ENCODE results near the gene ALDH8A1.
"Not testable (repeated sequence)": the region's sequence is repeated elsewhere in the genome, so short reads cannot be mapped to it uniquely, and the experiment has no call there.

Gene ALDH8A1

DNA sequence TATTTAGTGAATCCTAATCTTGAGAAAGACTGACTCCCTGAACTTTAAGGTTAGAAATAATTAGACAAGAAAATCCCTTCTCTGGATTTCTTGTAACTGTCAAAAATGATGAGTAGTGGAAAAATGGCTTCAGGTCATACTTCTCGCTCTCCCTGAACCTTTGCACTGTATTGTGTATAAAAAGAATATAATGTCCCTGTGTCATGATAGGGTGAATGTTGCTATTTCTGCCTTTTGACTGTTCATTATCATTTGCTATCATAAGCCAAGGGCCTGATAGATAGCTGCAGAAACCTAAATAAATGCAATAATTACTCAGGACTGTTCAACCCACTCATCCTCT is 39.3 kb downstream of the ALDH8A1 start:
- H3K27me3 ChIP-seq (ENCODE audit: insufficient read depth, poor library complexity, severe bottlenecking) = no peaks in the 10 kb centered on the region
- peak overlapping the region; percentile 98 for H3K27ac ChIP-seq (ENCODE audit: poor library complexity, severe bottlenecking)
- no peak for ATAC-seq (ENCODE audit: low read depth)
- H3K9me3 ChIP-seq (ENCODE audit: severe bottlenecking) = peaks cover 2% of the 10 kb centered on the region
- TF ChIP-seq, protein P1, sequence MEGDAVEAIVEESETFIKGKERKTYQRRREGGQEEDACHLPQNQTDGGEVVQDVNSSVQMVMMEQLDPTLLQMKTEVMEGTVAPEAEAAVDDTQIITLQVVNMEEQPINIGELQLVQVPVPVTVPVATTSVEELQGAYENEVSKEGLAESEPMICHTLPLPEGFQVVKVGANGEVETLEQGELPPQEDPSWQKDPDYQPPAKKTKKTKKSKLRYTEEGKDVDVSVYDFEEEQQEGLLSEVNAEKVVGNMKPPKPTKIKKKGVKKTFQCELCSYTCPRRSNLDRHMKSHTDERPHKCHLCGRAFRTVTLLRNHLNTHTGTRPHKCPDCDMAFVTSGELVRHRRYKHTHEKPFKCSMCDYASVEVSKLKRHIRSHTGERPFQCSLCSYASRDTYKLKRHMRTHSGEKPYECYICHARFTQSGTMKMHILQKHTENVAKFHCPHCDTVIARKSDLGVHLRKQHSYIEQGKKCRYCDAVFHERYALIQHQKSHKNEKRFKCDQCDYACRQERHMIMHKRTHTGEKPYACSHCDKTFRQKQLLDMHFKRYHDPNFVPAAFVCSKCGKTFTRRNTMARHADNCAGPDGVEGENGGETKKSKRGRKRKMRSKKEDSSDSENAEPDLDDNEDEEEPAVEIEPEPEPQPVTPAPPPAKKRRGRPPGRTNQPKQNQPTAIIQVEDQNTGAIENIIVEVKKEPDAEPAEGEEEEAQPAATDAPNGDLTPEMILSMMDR (IDR thresholded peaks at IDR 0.05; ENCODE audit: poor library complexity, severe bottlenecking) = no peak
- H3K36me3 ChIP-seq (ENCODE audit: low read depth) = no peaks in the 10 kb centered on the region
- no peak overlapping the region for H3K4me3 ChIP-seq (ENCODE audit: severe bottlenecking)
- DNase-seq (ENCODE audit: low spot score) = no peak
- peaks cover 40% of the 10 kb centered on the region for H3K4me1 ChIP-seq (ENCODE audit: insufficient read depth, poor library complexity, severe bottlenecking)

DNA sequence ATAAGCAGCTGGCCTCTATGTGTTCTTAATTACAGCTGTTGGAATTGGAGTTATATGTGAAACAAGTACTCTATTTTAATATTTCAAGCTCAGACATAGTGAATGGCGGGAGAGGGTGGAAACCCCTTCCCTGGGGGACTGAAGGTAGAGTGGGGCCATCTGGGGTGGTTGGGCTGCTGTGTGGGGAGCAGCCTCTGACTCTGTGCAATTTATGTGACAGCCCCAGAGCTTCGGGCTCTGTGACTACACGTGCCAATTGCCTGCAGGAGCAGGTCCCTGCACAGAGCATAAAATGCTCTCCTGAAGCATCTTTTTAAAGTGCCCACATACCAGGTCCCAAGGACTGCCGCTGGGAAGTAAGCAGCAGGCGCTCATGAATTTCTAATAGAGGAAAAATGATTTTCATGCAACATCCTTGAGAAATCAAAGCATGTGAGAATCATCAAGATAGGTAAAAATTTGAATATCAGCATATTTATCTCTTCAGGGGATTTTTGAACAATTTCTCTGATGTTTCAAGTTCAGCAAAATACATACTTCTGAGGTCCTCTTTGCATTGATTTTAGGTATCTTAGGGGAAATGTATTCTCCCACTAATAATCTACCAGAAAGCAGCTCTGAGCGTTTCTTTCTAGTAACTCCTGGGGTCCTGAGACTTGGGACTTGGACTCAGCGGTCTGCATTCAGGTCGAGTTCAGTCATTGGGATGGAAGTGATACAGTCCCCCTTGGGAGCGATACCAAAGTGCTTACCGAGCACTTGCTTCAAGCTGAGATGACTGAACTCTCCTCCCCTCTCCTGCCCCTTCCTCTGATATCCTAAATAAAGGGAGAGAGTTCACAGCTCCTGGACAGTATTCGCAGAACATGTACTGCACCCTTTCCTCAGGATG is 40.0 kb downstream of the ALDH8A1 start:
- Histone ChIP-seq H3K4me1 (ENCODE audit: insufficient read depth, poor library complexity, severe bottlenecking) (peaks cover 40% of the 10 kb centered on the region), H3K4me3 (ENCODE audit: severe bottlenecking) (no peak overlapping the region), H3K36me3 (ENCODE audit: low read depth) (no peaks in the 10 kb centered on the region), H3K9me3 (ENCODE audit: severe bottlenecking) (peaks cover 2% of the 10 kb centered on the region), H3K27ac (ENCODE audit: poor library complexity, severe bottlenecking) (peak overlapping the region; percentile 98), H3K27me3 (ENCODE audit: insufficient read depth, poor library complexity, severe bottlenecking) (no peaks in the 10 kb centered on the region)
- TF ChIP-seq, protein P1 (IDR thresholded peaks at IDR 0.05; ENCODE audit: poor library complexity, severe bottlenecking) = no peak
- ATAC-seq (ENCODE audit: low read depth) = no peak
- no peak for DNase-seq (ENCODE audit: low spot score)

DNA sequence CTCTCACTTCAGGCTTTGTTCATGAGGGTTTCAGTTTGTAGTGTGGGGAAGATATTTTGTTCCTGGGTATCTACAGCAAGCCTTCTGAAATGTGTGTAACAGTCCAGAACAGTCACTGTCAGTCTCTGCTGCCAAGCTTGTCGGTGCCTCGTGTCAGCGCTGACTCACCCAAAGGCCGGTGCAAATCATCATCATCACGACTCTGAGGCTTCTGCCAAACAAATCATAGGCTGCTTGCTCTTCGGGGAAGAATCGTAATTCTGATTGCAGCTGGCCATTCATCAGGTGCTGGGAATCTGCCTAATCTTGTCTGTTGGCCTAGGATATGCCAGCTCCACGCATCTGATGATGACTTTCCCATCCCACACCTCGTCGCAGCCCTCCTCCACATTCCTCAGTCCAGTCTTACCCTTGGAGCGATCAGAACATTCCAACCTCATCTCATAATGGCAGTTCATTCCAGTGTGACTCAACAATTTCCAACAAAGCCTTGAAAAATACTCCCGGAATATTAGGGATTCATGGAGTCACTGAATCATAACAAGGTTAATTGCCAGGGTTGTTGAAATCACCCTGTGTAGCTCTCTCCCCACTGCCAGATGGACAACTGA is 40.9 kb downstream of the ALDH8A1 start:
- no peaks in the 10 kb centered on the region for H3K27me3 ChIP-seq (ENCODE audit: insufficient read depth, poor library complexity, severe bottlenecking)
- H3K36me3 ChIP-seq (ENCODE audit: low read depth) = no peaks in the 10 kb centered on the region
- ATAC-seq (ENCODE audit: low read depth) (peak; percentile 90), DNase-seq (ENCODE audit: low spot score) (peak; percentile 96)
- peak overlapping the region; percentile 98 for H3K27ac ChIP-seq (ENCODE audit: poor library complexity, severe bottlenecking)
- peaks cover 40% of the 10 kb centered on the region for H3K4me1 ChIP-seq (ENCODE audit: insufficient read depth, poor library complexity, severe bottlenecking)
- TF ChIP-seq, protein P1 (IDR thresholded peaks at IDR 0.05; ENCODE audit: poor library complexity, severe bottlenecking) = no peak
- H3K9me3 ChIP-seq (ENCODE audit: severe bottlenecking) = peaks cover 2% of the 10 kb centered on the region
- no peak overlapping the region for H3K4me3 ChIP-seq (ENCODE audit: severe bottlenecking)

DNA sequence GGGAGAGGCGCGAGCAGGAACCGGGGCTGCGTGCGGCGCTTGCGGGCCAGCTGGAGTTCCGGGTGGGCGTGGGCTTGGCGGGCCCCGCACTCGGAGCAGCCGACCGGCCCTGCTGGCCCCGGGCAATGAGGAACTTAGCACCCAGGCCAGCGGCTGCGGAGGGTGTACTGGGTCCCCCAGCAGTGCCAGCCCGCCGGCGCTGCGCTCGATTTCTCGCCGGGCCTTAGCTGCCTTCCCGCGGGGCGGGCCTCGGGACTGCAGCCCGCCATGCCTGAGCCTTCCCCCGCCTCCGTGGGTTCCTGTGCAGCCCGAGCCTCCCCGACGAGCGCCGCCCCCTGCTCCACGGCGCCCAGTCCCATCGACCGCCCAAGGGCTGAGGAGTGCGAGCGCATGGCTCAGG is 45.2 kb downstream of the ALDH8A1 start:
- H3K4me3 ChIP-seq (ENCODE audit: severe bottlenecking); H3K27me3 ChIP-seq (ENCODE audit: insufficient read depth, poor library complexity, severe bottlenecking); H3K27ac ChIP-seq (ENCODE audit: poor library complexity, severe bottlenecking); H3K36me3 ChIP-seq (ENCODE audit: low read depth); ATAC-seq (ENCODE audit: low read depth); DNase-seq (ENCODE audit: low spot score); H3K9me3 ChIP-seq (ENCODE audit: severe bottlenecking): not testable (repeated sequence)
- H3K4me1 ChIP-seq (ENCODE audit: insufficient read depth, poor library complexity, severe bottlenecking) = peaks cover 13% of the 10 kb centered on the region

DNA sequence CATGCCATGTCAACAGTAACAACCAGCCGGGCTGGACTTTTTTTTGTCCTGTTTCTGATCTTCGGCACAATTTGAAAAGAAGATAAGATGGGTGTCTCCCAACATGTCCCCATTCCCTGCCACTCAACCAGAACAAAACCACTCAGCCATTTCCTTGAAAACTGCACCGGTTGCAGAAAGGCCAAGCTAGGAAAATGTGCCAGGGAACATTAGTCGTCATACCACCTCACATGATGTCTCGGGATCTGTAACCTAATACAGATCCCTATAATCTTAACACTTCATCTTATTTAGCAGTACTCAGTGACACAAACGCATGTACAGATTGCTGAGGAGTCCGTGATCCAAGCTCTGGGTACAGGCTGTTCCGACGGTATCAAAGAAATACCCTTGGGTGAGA is 46.5 kb downstream of the ALDH8A1 start:
- Histone ChIP-seq H3K27me3 (ENCODE audit: insufficient read depth, poor library complexity, severe bottlenecking) (no peaks in the 10 kb centered on the region), H3K4me1 (ENCODE audit: insufficient read depth, poor library complexity, severe bottlenecking) (peaks cover 5% of the 10 kb centered on the region), H3K36me3 (ENCODE audit: low read depth) (no peaks in the 10 kb centered on the region), H3K9me3 (ENCODE audit: severe bottlenecking) (no peaks in the 10 kb centered on the region), H3K4me3 (ENCODE audit: severe bottlenecking) (no peak overlapping the region), H3K27ac (ENCODE audit: poor library complexity, severe bottlenecking) (no peak overlapping the region)
- DNase-seq (ENCODE audit: low spot score) (no peak), ATAC-seq (ENCODE audit: low read depth) (no peak)
- TF ChIP-seq, protein P1 (IDR thresholded peaks at IDR 0.05; ENCODE audit: poor library complexity, severe bottlenecking) = no peak

All from RWPE2 (cell line).